Sigmoid colon (tissue), 4 donors: ENCODE measurements around the gene PEX11B.

Experiments used
- EP300 ChIP-seq, 4 donors: sonication (generic); formaldehyde crosslinking; IDR thresholded peaks; one replicate each; pipeline ENCODE4 v1.6.1; 2017; ENCODE audit warnings: antibody characterized with exemption in 4 of 4
- POLR2A ChIP-seq, 2 donors: fragments of 450-650 bp; IDR thresholded peaks; one replicate each; pipeline ENCODE4 v1.6.1; 2016; ENCODE audit warnings: antibody characterized with exemption in 2 of 2, mild to moderate bottlenecking in 2 of 2, moderate library complexity in 2 of 2
- POLR2AphosphoS5 ChIP-seq, 4 donors: sonication (generic); formaldehyde crosslinking; IDR thresholded peaks; one replicate each; pipeline ENCODE4 v1.6.1; 2017; ENCODE audit warnings: antibody characterized with exemption in 4 of 4
- TF ChIP-seq, protein P1 (sequence below), 4 experiments: fragments of 450-650 bp in 3 of 4; fragments of 200-600 bp in 1 of 4; IDR thresholded peaks; one replicate each; pipeline ENCODE4 v1.5.1; 2016 to 2019; ENCODE audit warnings: antibody characterized with exemption in 4 of 4, mild to moderate bottlenecking in 3 of 4, moderate library complexity in 2 of 4

DNA sequence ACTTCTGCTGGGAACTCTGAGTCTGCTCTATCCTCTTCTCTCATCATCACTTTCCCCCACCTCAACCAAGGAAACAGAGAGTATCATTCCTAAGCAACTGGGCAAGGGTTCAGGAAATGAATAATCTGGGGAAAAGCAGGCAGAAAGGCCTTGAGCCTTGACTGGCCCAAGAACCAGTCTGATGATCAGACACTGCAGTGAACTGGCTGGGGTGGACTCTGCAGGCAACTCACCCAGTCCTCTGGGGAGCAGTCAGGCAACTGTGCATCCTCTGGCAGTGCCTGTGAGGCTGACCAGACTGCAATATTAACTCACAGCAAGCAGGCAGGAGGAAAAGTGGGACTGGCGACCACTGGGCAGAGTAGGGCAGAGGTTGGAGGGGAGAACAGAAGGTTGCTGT is 33.8 kb downstream of the PEX11B start:
- TF ChIP-seq, protein P1, sequence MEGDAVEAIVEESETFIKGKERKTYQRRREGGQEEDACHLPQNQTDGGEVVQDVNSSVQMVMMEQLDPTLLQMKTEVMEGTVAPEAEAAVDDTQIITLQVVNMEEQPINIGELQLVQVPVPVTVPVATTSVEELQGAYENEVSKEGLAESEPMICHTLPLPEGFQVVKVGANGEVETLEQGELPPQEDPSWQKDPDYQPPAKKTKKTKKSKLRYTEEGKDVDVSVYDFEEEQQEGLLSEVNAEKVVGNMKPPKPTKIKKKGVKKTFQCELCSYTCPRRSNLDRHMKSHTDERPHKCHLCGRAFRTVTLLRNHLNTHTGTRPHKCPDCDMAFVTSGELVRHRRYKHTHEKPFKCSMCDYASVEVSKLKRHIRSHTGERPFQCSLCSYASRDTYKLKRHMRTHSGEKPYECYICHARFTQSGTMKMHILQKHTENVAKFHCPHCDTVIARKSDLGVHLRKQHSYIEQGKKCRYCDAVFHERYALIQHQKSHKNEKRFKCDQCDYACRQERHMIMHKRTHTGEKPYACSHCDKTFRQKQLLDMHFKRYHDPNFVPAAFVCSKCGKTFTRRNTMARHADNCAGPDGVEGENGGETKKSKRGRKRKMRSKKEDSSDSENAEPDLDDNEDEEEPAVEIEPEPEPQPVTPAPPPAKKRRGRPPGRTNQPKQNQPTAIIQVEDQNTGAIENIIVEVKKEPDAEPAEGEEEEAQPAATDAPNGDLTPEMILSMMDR (IDR thresholded peaks at IDR 0.05), result no peak
- TF ChIP-seq POLR2A (IDR thresholded peaks at IDR 0.05), result no peak
- no peak for TF ChIP-seq POLR2AphosphoS5 (IDR thresholded peaks at IDR 0.05)
- no peak for TF ChIP-seq EP300 (IDR thresholded peaks at IDR 0.05)
